ENCODE data around the gene CYB5R3.

DNA sequence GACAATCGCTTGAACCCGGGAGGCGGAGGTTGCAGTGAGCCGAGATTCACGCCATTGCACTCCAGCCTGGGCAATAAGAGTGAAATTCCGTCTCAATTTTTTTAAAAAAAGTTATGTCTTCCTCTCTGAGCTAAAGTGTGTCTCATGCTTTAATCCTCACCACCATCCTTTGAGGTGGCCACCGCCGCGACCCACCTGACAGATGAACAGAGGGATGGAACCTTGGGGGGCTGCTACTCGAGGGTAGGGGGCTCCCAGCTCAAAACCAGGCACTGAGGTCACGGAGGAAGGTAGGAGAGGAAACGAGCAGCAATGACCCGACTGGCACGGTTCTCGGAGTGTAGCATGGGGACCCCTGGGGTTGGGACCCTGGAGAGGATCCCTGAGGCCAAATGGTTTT, 23.8 kb downstream of the CYB5R3 start:
- TF ChIP-seq POLR2A (IDR thresholded peaks at IDR 0.05), result no peak
- TF ChIP-seq, protein P1, sequence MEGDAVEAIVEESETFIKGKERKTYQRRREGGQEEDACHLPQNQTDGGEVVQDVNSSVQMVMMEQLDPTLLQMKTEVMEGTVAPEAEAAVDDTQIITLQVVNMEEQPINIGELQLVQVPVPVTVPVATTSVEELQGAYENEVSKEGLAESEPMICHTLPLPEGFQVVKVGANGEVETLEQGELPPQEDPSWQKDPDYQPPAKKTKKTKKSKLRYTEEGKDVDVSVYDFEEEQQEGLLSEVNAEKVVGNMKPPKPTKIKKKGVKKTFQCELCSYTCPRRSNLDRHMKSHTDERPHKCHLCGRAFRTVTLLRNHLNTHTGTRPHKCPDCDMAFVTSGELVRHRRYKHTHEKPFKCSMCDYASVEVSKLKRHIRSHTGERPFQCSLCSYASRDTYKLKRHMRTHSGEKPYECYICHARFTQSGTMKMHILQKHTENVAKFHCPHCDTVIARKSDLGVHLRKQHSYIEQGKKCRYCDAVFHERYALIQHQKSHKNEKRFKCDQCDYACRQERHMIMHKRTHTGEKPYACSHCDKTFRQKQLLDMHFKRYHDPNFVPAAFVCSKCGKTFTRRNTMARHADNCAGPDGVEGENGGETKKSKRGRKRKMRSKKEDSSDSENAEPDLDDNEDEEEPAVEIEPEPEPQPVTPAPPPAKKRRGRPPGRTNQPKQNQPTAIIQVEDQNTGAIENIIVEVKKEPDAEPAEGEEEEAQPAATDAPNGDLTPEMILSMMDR (IDR thresholded peaks at IDR 0.05), result no peak
